GM12873 (cell line): Measurements from ENCODE around the gene CUL4A.

ENCODE experiments used
- CTCF ChIP-seq: IDR thresholded peaks from 2 replicates; pipeline ENCODE4 v1.5.1; 2012; ENCODE audit warnings: low read depth, mild to moderate bottlenecking, moderate library complexity, low read length, control low read depth; ENCODE audit not compliant: insufficient read depth; ENCODE audit errors: missing control alignments

CUL4A gene

DNA sequence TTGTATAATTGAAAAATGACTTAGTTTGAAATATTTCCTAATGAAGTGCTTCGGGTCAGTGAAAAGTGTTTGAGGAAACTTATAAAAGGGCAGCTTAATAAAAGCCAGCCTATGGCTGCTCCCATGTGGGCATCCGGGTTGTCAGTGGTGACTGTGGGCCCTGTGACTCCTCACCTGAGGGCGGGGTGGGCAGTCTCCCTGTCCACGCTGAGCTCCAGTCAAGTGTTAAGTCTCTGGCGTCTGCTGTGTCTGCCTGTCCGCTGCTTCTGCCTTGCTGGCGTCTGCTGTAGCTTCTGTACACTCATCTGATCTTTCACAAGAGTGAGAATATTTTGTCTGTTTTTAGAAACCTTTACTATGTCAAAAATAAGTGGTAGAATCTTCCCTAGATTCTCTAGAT lies 94.7 kb downstream of the CUL4A start:
- TF ChIP-seq CTCF: no peak

DNA sequence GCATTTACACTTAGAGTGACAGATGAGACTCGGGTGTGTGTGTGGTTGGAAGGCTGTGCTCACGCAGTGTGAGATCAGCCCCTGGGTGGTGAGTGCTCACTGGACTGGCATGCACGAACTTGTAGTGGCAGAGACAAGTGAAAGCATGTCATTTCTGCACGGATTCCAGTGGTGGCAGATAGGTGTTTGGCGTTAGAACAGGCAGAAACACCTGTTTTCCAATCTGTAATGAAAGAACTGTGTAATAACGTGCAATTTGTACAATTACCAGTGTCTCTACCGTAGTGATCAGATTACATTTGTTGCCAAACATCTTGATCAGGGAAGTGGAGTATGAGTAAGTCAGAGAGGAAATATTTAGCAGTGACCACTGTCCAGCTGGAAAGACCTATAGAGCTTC lies 95.8 kb downstream of the CUL4A start:
- no peak for TF ChIP-seq CTCF

DNA sequence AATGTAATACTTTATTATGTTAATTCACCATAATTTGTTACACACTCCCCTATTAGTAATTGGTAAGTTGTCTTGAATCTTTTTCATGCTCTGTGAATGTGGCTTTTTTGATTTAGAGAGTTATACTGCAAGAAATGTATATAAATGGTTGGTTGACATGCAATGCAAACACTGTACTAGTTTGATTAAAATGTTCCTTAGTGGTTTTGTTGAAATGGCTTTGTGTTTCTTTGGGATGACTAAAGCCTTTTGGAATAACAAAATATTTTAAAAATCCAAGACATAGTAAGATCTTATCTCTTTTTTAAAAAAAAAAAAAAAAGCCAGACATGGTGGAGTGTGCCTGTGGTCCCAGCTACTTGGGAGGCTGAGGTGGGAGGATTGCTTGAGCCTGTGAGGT lies 98.1 kb downstream of the CUL4A start:
- TF ChIP-seq CTCF: no peak

- TF ChIP-seq CTCF: no peak
Observed at GRCh38 chr13:113309473-113309872, 100.1 kb downstream of the CUL4A start.

DNA sequence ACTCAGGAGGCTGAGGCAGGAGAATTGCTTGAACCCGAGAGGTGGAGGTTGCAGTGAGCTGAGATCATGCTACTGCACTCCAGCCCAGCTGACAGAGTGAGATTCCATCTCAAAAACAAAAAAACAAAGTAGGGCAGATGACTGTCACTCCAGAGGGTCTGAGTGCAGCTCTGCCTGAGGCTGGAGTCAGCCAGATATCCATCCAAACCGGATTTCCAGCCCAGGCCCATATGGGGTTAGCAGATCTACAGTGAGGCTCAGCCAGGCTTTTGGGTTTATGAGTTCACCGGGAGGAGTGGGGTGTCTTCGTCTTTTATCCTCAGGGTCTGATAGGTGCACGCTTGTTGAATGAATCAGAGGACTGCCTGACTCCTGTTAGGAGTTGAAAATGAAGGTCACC lies 106.6 kb downstream of the CUL4A start:
- no peak for TF ChIP-seq CTCF
